Transverse colon (tissue), 4 donors: Measurements from ENCODE around the gene RELN. TPM values are rescaled to one million over a fixed set of nuclear protein-coding genes. Genes with fewer than 3 reads are reported as not detected.

Experiments used
- DNase-seq: peaks from one replicate; pipeline ENCODE4 v3.0.0-alpha.2; 2019
- H3K27ac ChIP-seq, 4 donors: fragments of 200-600 bp; sonication (generic); 2 replicates each; pipeline ENCODE4 v1.5.1; 2016 to 2018; ENCODE audit warnings: inconsistent platforms in 4 of 4
- H3K27me3 ChIP-seq: fragments of 200-600 bp; sonication (generic); 2 replicates; pipeline ENCODE4 v1.5.1; 2017; ENCODE audit warnings: inconsistent platforms
- H3K36me3 ChIP-seq, 4 donors: fragments of 200-600 bp; sonication (generic); 2 replicates each; pipeline ENCODE4 v1.5.1; 2017 to 2019; ENCODE audit warnings: inconsistent platforms in 4 of 4
- H3K4me1 ChIP-seq, 4 donors: fragments of 200-600 bp; sonication (generic); 2 replicates each; pipeline ENCODE4 v1.5.1; 2017 to 2020; ENCODE audit warnings: inconsistent platforms in 4 of 4
- H3K4me3 ChIP-seq, 4 donors: fragments of 200-600 bp; sonication (generic); 1 replicate in 1 of 4; 2 replicates in 3 of 4; pipeline versions ENCODE4 v1.5.1 to v1.6.1; 2017 to 2019; ENCODE audit warnings: inconsistent platforms in 4 of 4
- H3K9me3 ChIP-seq, 2 donors: fragments of 200-600 bp; sonication (generic); 2 replicates each; pipeline ENCODE4 v1.5.1; 2017 to 2019; ENCODE audit warnings: inconsistent platforms in 2 of 2
- CTCF ChIP-seq, 5 experiments: fragments of 200-600 bp in 3 of 5; fragments of 450-650 bp in 2 of 5; sonication (generic) in 3 of 5; IDR thresholded peaks; 1 replicate in 2 of 5; 2 replicates in 3 of 5; pipeline ENCODE4 v1.5.1; 2016 to 2017; ENCODE audit warnings: antibody characterized with exemption in 5 of 5, inconsistent platforms in 3 of 5, mild to moderate bottlenecking in 2 of 5, moderate library complexity in 1 of 5
- EP300 ChIP-seq: sonication (generic); formaldehyde crosslinking; IDR thresholded peaks from one replicate; pipeline ENCODE4 v1.6.1; 2017; ENCODE audit warnings: antibody characterized with exemption, low read depth
- POLR2A ChIP-seq: fragments of 450-650 bp; IDR thresholded peaks from one replicate; pipeline ENCODE4 v1.6.1; 2016; ENCODE audit warnings: antibody characterized with exemption, mild to moderate bottlenecking, moderate library complexity
- POLR2AphosphoS5 ChIP-seq, 3 donors: sonication (generic); formaldehyde crosslinking; IDR thresholded peaks; one replicate each; pipeline ENCODE4 v1.6.1; 2016; ENCODE audit warnings: antibody characterized with exemption in 3 of 3
- WGBS, 2 donors: methylation state at CpG; one replicate each; pipeline ENCODE4 v1.1.5; 2018; ENCODE audit warnings: low coverage in 1 of 2; 5-methylcytosine and 5-hydroxymethylcytosine counted together
- in situ Hi-C, 4 donors: fragments of 200-750 bp; cut with MboI; loops; one replicate each; pipeline versions ENCODE4 v1.15.0 to v1.15.1; 2017; ENCODE audit warnings: low sequenced_read_pairs in 3 of 4, low pct_ligation_motif_present in 1 of 4, low pct_unique_long_range_greater_than_20kb in 1 of 4
- intact Hi-C: fragments of 100-400 bp; cut with DNase I; formaldehyde crosslinking; loops from one replicate; pipeline ENCODE4 v1.15.1; 2023; ENCODE audit warnings: low total_unique reads
- total RNA-seq, 4 donors: library from RNA; depleted of rRNA; stranded (reverse); fragments of >200 nt; gene quantifications; one replicate each; pipeline ENCODE4 v1.1.0, GENCODE V29; 2016

The RELN gene
- total RNA-seq, 4 donors from 2014 or later, result 1.00 to 2.7 (median 1.5) TPM; not detected in 1

GRCh38 chr7:103941976-103942375 is 47.5 kb downstream of the RELN start:
- in situ Hi-C loops (no loop called here), intact Hi-C loops (no loop called here)
- Histone ChIP-seq H3K36me3 (no peaks in the 10 kb centered on the region), H3K4me3 (no peak overlapping the region), H3K27ac (no peak overlapping the region), H3K9me3 (no peaks in the 10 kb centered on the region), H3K4me1 (no peaks in the 10 kb centered on the region), H3K27me3 (no peaks in the 10 kb centered on the region)
- WGBS, 2 donors, result 79 to 95% methylated on average over 3 of the region's 3 CpGs
- no peak for DNase-seq
- TF ChIP-seq POLR2AphosphoS5 (IDR thresholded peaks at IDR 0.05), result no peak
- no peak for TF ChIP-seq POLR2A
- TF ChIP-seq EP300, result no peak
- TF ChIP-seq CTCF (IDR thresholded peaks at IDR 0.05), result no peak

GRCh38 chr7:103940382-103941268 is 48.8 kb downstream of the RELN start:
- 67 to 75% methylated on average over 6 of the region's 6 CpGs for WGBS, 2 donors
- no peaks in the 10 kb centered on the region for H3K4me1 ChIP-seq
- H3K36me3 ChIP-seq, result no peaks in the 10 kb centered on the region
- intact Hi-C loops, result no loop called here
- no peak overlapping the region for H3K4me3 ChIP-seq
- H3K27ac ChIP-seq, result no peak overlapping the region
- no peak for TF ChIP-seq EP300
- TF ChIP-seq POLR2A, result no peak
- TF ChIP-seq POLR2AphosphoS5 (IDR thresholded peaks at IDR 0.05), result no peak
- no peak for TF ChIP-seq CTCF (IDR thresholded peaks at IDR 0.05)
- no peak for DNase-seq
- in situ Hi-C loops, result no loop called here
- H3K27me3 ChIP-seq, result no peaks in the 10 kb centered on the region
- no peaks in the 10 kb centered on the region for H3K9me3 ChIP-seq

- H3K36me3 ChIP-seq, result no peaks in the 10 kb centered on the region
- in situ Hi-C loops, result no loop called here
- H3K9me3 ChIP-seq, result no peaks in the 10 kb centered on the region
- WGBS, 2 donors, result 67 to 74% methylated on average over 1 to 3 of the region's 3 CpGs
- intact Hi-C loops, result no loop called here
- no peak overlapping the region for H3K27ac ChIP-seq
- no peak overlapping the region for H3K4me3 ChIP-seq
- no peak for DNase-seq
- H3K4me1 ChIP-seq, result no peaks in the 10 kb centered on the region
- TF ChIP-seq EP300 (no peak), POLR2A (no peak), CTCF (IDR thresholded peaks at IDR 0.05) (no peak), POLR2AphosphoS5 (IDR thresholded peaks at IDR 0.05) (no peak)
- no peaks in the 10 kb centered on the region for H3K27me3 ChIP-seq
These were observed 51.8 kb downstream of the RELN start for GRCh38 chr7:103937680-103938079.

GRCh38 chr7:103936558-103936957 is 52.9 kb downstream of the RELN start:
- Histone ChIP-seq H3K27me3 (no peaks in the 10 kb centered on the region), H3K27ac (no peak overlapping the region), H3K9me3 (no peaks in the 10 kb centered on the region), H3K4me1 (no peaks in the 10 kb centered on the region), H3K4me3 (no peak overlapping the region), H3K36me3 (no peaks in the 10 kb centered on the region)
- DNase-seq, result no peak
- intact Hi-C loops, result no loop called here
- in situ Hi-C loops, result no loop called here
- TF ChIP-seq POLR2AphosphoS5 (IDR thresholded peaks at IDR 0.05) (no peak), EP300 (no peak), POLR2A (no peak), CTCF (IDR thresholded peaks at IDR 0.05) (no peak)
- WGBS, 2 donors, result 73 to 74% methylated on average over 2 of the region's 2 CpGs
